ENCODE results near the gene SPATA31D4.

- TF ChIP-seq TCF12 (IDR thresholded peaks at IDR 0.05; ENCODE audit: low read depth, low read length) (no peak), POLR2AphosphoS5 (IDR thresholded peaks at IDR 0.05; ENCODE audit: low read length) (no peak), JUNB (IDR thresholded peaks at IDR 0.05) (no peak), HCFC1 (IDR thresholded peaks at IDR 0.05; ENCODE audit: low read length) (no peak), EZH2 (IDR thresholded peaks at IDR 0.05; ENCODE audit: borderline replicate concordance, control insufficient read depth, low read depth, low read length) (no peak), SP1 (IDR thresholded peaks at IDR 0.05; ENCODE audit: low read depth, low read length) (no peak), EP300 (IDR thresholded peaks at IDR 0.05; ENCODE audit: borderline replicate concordance in 1 of 2, control insufficient read depth in 1 of 2, low read depth in 2 of 2, low read length in 2 of 2) (no peak), GATAD2B (conservative IDR thresholded peaks at IDR 0.05; ENCODE audit: low read depth) (no peak), ESRRA (IDR thresholded peaks at IDR 0.05; ENCODE audit: low read length) (no peak)
- TF ChIP-seq, protein P1, sequence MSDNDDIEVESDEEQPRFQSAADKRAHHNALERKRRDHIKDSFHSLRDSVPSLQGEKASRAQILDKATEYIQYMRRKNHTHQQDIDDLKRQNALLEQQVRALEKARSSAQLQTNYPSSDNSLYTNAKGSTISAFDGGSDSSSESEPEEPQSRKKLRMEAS (IDR thresholded peaks at IDR 0.05; ENCODE audit: low read depth, low read length), result no peak
- TF ChIP-seq, protein P2, sequence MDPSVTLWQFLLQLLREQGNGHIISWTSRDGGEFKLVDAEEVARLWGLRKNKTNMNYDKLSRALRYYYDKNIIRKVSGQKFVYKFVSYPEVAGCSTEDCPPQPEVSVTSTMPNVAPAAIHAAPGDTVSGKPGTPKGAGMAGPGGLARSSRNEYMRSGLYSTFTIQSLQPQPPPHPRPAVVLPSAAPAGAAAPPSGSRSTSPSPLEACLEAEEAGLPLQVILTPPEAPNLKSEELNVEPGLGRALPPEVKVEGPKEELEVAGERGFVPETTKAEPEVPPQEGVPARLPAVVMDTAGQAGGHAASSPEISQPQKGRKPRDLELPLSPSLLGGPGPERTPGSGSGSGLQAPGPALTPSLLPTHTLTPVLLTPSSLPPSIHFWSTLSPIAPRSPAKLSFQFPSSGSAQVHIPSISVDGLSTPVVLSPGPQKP (IDR thresholded peaks at IDR 0.05; ENCODE audit: low read depth, low read length), result no peak
Observed at GRCh38 chr9:81896070-81896469, 32.2 kb upstream of the SPATA31D4 start.
